IMR-90 (cell line): Measurements from ENCODE around the gene ADAM23. TPM values are rescaled to one million over a fixed set of nuclear protein-coding genes. Genes with fewer than 3 reads are reported as not detected.

ENCODE experiments used
- ATAC-seq: fragments of 200-7000 bp; cut with Tn5 transposase; 2 replicates; pipeline ENCODE4 v1.9.1; 2020; ENCODE audit warnings: low read depth, mild to moderate bottlenecking, moderate library complexity
- BruUV-seq: library from RNA; stranded (reverse); fragments of 400-500 nt; replicated peaks from 2 replicates; lab custom pipeline; 2021; lab: Mats Ljungman, UMichigan
- CTCF ChIA-PET: fragments of 300-600 bp; formaldehyde crosslinking; extraction: SDS; loops from one replicate; lab custom pipeline; 2021; ENCODE audit warnings: antibody characterized with exemption; lab: Yijun Ruan, JAX
- POLR2A ChIA-PET: fragments of 300-600 bp; sonication (Branson Sonifier 250); formaldehyde crosslinking; loops from one replicate; lab custom pipeline; 2022; ENCODE audit warnings: antibody characterized with exemption; ENCODE audit not compliant: unreplicated experiment; lab: Charles Lee
- DNase-seq: peaks from one replicate; pipeline ENCODE4 v3.0.0; 2013
- H2AFZ ChIP-seq: replicated peaks from 2 replicates; pipeline ENCODE3; 2013; ENCODE audit warnings: low read length, mild to moderate bottlenecking; ENCODE audit not compliant: poor library complexity
- H2AK5ac ChIP-seq: 2 replicates; pipeline ENCODE4 v1.6.1; 2013; ENCODE audit warnings: low read depth, low read length, inconsistent platforms
- H2AK9ac ChIP-seq: replicated peaks from 2 replicates; pipeline ENCODE3; 2013; ENCODE audit warnings: mild to moderate bottlenecking, low read depth, low read length, moderate library complexity; ENCODE audit not compliant: poor library complexity
- H2BK120ac ChIP-seq: 2 replicates; pipeline ENCODE4 v1.6.1; 2013; ENCODE audit warnings: low read depth, low read length, inconsistent platforms
- H2BK15ac ChIP-seq: 3 replicates; pipeline ENCODE4 v1.6.1; 2013; ENCODE audit warnings: low read depth, low read length, inconsistent platforms
- H2BK20ac ChIP-seq: 2 replicates; pipeline ENCODE4 v1.6.1; 2013; ENCODE audit warnings: low read depth, mild to moderate bottlenecking, inconsistent platforms, low read length, moderate library complexity
- H2BK5ac ChIP-seq: 2 replicates; pipeline ENCODE4 v1.6.1; 2013; ENCODE audit warnings: mild to moderate bottlenecking, low read depth, low read length, inconsistent platforms; ENCODE audit not compliant: poor library complexity, severe bottlenecking
- H3K14ac ChIP-seq: replicated peaks from 2 replicates; pipeline ENCODE4 v1.6.1; 2013; ENCODE audit warnings: low read depth, low read length, inconsistent platforms
- H3K18ac ChIP-seq: 2 replicates; pipeline ENCODE4 v1.6.1; 2013; ENCODE audit warnings: low read depth, low read length, control low read depth
- H3K23ac ChIP-seq: 2 replicates; pipeline ENCODE4 v1.6.1; 2013; ENCODE audit warnings: low read depth, low read length, inconsistent platforms
- H3K27ac ChIP-seq: 2 replicates; pipeline ENCODE4 v1.5.1; 2013; ENCODE audit warnings: mild to moderate bottlenecking, control low read depth, low read length; ENCODE audit not compliant: insufficient read depth
- H3K27me3 ChIP-seq: 2 replicates; pipeline ENCODE4 v1.6.1; 2013; ENCODE audit warnings: low read length; ENCODE audit not compliant: control insufficient read depth, insufficient read depth
- H3K36me3 ChIP-seq: 2 replicates; pipeline ENCODE4 v1.6.1; 2013; ENCODE audit warnings: low read length, mixed read lengths; ENCODE audit not compliant: control insufficient read depth, insufficient read depth
- H3K4ac ChIP-seq: 2 replicates; pipeline ENCODE4 v1.6.1; 2013; ENCODE audit warnings: low read depth, low read length, inconsistent platforms
- H3K4me1 ChIP-seq: 2 replicates; pipeline ENCODE4 v1.6.1; 2013; ENCODE audit warnings: low read length, mixed read lengths; ENCODE audit not compliant: control insufficient read depth, insufficient read depth
- H3K4me2 ChIP-seq: 2 replicates; pipeline ENCODE4 v1.6.1; 2013; ENCODE audit warnings: low read depth, mild to moderate bottlenecking, control low read depth, low read length, moderate library complexity
- H3K4me3 ChIP-seq: 2 replicates; pipeline ENCODE4 v1.5.1; 2013; ENCODE audit warnings: low read depth, mild to moderate bottlenecking, control low read depth, low read length, moderate library complexity; ENCODE audit not compliant: insufficient read depth
- H3K56ac ChIP-seq: 2 replicates; pipeline ENCODE4 v1.6.1; 2013; ENCODE audit warnings: low read length, inconsistent platforms; ENCODE audit not compliant: insufficient read depth; ENCODE audit errors: extremely low read depth
- H3K79me1 ChIP-seq, 2 experiments: 2 replicates each; pipeline ENCODE4 v1.6.1; 2013; ENCODE audit warnings: low read length in 2 of 2, inconsistent platforms in 1 of 2, low read depth in 1 of 2
- H3K9ac ChIP-seq: 2 replicates; pipeline ENCODE4 v1.6.1; 2013; ENCODE audit warnings: low read depth, low read length, control low read depth
- H3K9me1 ChIP-seq: 2 replicates; pipeline ENCODE4 v1.6.1; 2013; ENCODE audit warnings: low read length, inconsistent platforms; ENCODE audit not compliant: insufficient read depth
- H3K9me3 ChIP-seq: 2 replicates; pipeline ENCODE4 v1.6.1; 2013; ENCODE audit warnings: low read length; ENCODE audit not compliant: control insufficient read depth, insufficient read depth
- H4K20me1 ChIP-seq: 2 replicates; pipeline ENCODE4 v1.6.1; 2013; ENCODE audit warnings: low read length, inconsistent platforms; ENCODE audit not compliant: insufficient read depth
- H4K5ac ChIP-seq: 2 replicates; pipeline ENCODE4 v1.6.1; 2013; ENCODE audit warnings: mild to moderate bottlenecking, low read depth, low read length, control low read depth
- H4K8ac ChIP-seq, 2 experiments: 2 replicates each; pipeline ENCODE4 v1.6.1; 2013; ENCODE audit warnings: low read depth in 2 of 2, low read length in 2 of 2, control low read depth in 1 of 2, inconsistent platforms in 1 of 2
- H4K91ac ChIP-seq: 2 replicates; pipeline ENCODE4 v1.6.1; 2013; ENCODE audit warnings: low read depth, low read length, inconsistent platforms; ENCODE audit not compliant: insufficient read depth
- BHLHE40 ChIP-seq: fragments of 150-350 bp; IDR thresholded peaks from 2 replicates; pipeline ENCODE4 v1.6.1; 2016; ENCODE audit warnings: mild to moderate bottlenecking, low read depth, low read length
- CEBPB ChIP-seq: IDR thresholded peaks from 2 replicates; pipeline ENCODE4 v1.6.1; 2012; ENCODE audit warnings: low read depth, low read length, improper control_type of control experiment
- CHD1 ChIP-seq: IDR thresholded peaks from 2 replicates; pipeline ENCODE4 v1.6.1; 2012; ENCODE audit warnings: low read depth, low read length, improper control_type of control experiment
- CTCF ChIP-seq: conservative IDR thresholded peaks from 2 replicates; pipeline ENCODE4 v1.5.1; 2012; ENCODE audit warnings: mild to moderate bottlenecking, low read depth, low read length, improper control_type of control experiment
- ELK1 ChIP-seq: fragments of 150-350 bp; IDR thresholded peaks from 2 replicates; pipeline ENCODE4 v1.6.1; 2016; ENCODE audit warnings: low read depth, mild to moderate bottlenecking, low read length, moderate library complexity, borderline replicate concordance
- FOS ChIP-seq: fragments of 150-350 bp; IDR thresholded peaks from 2 replicates; pipeline ENCODE4 v1.6.1; 2016; ENCODE audit warnings: low read depth, low read length
- MAFK ChIP-seq: IDR thresholded peaks from 2 replicates; pipeline ENCODE4 v1.6.1; 2012; ENCODE audit warnings: low read depth, low read length, improper control_type of control experiment
- MAZ ChIP-seq: IDR thresholded peaks from 2 replicates; pipeline ENCODE4 v1.6.1; 2012; ENCODE audit warnings: low read depth, mild to moderate bottlenecking, low read length, improper control_type of control experiment, moderate library complexity, borderline replicate concordance
- MXI1 ChIP-seq: IDR thresholded peaks from 2 replicates; pipeline ENCODE4 v1.6.1; 2012; ENCODE audit warnings: low read depth, mild to moderate bottlenecking, low read length, moderate library complexity, borderline replicate concordance
- NFE2L2 ChIP-seq: fragments of 150-350 bp; IDR thresholded peaks from 2 replicates; pipeline ENCODE4 v1.6.1; 2016; ENCODE audit warnings: low read depth, mild to moderate bottlenecking, low read length
- POLR2A ChIP-seq: IDR thresholded peaks from 2 replicates; pipeline ENCODE4 v1.6.1; 2012; ENCODE audit warnings: mild to moderate bottlenecking, low read depth, low read length
- RAD21 ChIP-seq: IDR thresholded peaks from 2 replicates; pipeline ENCODE4 v1.6.1; 2012; ENCODE audit warnings: low read length, improper control_type of control experiment
- RCOR1 ChIP-seq: IDR thresholded peaks from 2 replicates; pipeline ENCODE4 v1.6.1; 2012; ENCODE audit warnings: mild to moderate bottlenecking, low read length, improper control_type of control experiment; ENCODE audit not compliant: insufficient replicate concordance
- RFX5 ChIP-seq: IDR thresholded peaks from 2 replicates; pipeline ENCODE4 v1.8.0; 2012; ENCODE audit warnings: low read depth, mild to moderate bottlenecking, low read length, moderate library complexity
- SMC3 ChIP-seq: fragments of 150-350 bp; IDR thresholded peaks from 2 replicates; pipeline ENCODE4 v1.6.1; 2016; ENCODE audit warnings: low read depth, mild to moderate bottlenecking, antibody characterized with exemption, low read length, moderate library complexity
- USF2 ChIP-seq: fragments of 150-350 bp; IDR thresholded peaks from 2 replicates; pipeline ENCODE4 v1.6.1; 2017; ENCODE audit warnings: mild to moderate bottlenecking, antibody characterized with exemption, low read length, low read depth
- WGBS, 2 experiments: methylation state at CpG; one replicate each; pipeline versions ENCODE4 v1.1.5 to v1.1.7; 2013; ENCODE audit warnings: missing lambda C conversion rate in 2 of 2; ENCODE audit not compliant: insufficient read length in 1 of 2; ENCODE audit errors: extremely low coverage in 2 of 2; 5-methylcytosine and 5-hydroxymethylcytosine counted together
- dilution Hi-C: fragments of 300-500 bp; cut with HindIII; formaldehyde crosslinking; loops from one replicate; pipeline ENCODE4 v1.14.3; 2018; ENCODE audit warnings: low sequenced_read_pairs; ENCODE audit not compliant: unreplicated experiment
- in situ Hi-C: fragments of 300-500 bp; cut with MboI; formaldehyde crosslinking; loops from 3 replicates; pipeline ENCODE4 v1.14.3; 2019; ENCODE audit warnings: low sequenced_read_pairs, inconsistent platforms, mixed read lengths
- intact Hi-C: fragments of 100-400 bp; cut with micrococcal nuclease; formaldehyde crosslinking; loops from 2 replicates; pipeline ENCODE4 v1.10.0; 2022
- polyA plus RNA-seq, 3 experiments: library from polyadenylated mRNA; depleted of rRNA; stranded (reverse); fragments of >200 nt; gene quantifications; 2 replicates each; pipeline ENCODE4 v1.2.3, GENCODE V29; 2012; ENCODE audit warnings: low replicate concordance in 1 of 3
- total RNA-seq: library from RNA; depleted of rRNA; stranded (reverse); fragments of >200 nt; gene quantifications from 2 replicates; pipeline ENCODE4 v1.2.3, GENCODE V29; 2012

ADAM23 gene
- total and polyA plus RNA-seq, 2 of the 4 experiments (the other 2 are of a cell fraction): 2.9 to 10.3 TPM

- no peaks in the 10 kb centered on the region for H3K79me1 ChIP-seq
- H3K27ac ChIP-seq: no peak overlapping the region
- H4K8ac ChIP-seq: no peak overlapping the region
- ChIA-PET CTCF (no interaction called here), POLR2A (no interaction called here)
- no peak overlapping the region for H3K9ac ChIP-seq
- H3K4me3 ChIP-seq: no peak overlapping the region
- no peak overlapping the region for H3K4me2 ChIP-seq
- dilution Hi-C loops: no loop called here
- no peak for ATAC-seq
- H2BK5ac ChIP-seq: no peak overlapping the region
- no peaks in the 10 kb centered on the region for H3K4me1 ChIP-seq
- no peak overlapping the region for H4K5ac ChIP-seq
- TF ChIP-seq MAZ (no peak), CHD1 (no peak), ELK1 (no peak), BHLHE40 (no peak), CEBPB (no peak), NFE2L2 (no peak), CTCF (no peak), RAD21 (no peak), MXI1 (no peak), POLR2A (no peak), USF2 (no peak), RFX5 (no peak), MAFK (no peak), RCOR1 (no peak), FOS (no peak), SMC3 (no peak)
- no peaks in the 10 kb centered on the region for H3K27me3 ChIP-seq
- H2BK15ac ChIP-seq: no peak overlapping the region
- no peak overlapping the region for H3K56ac ChIP-seq
- no peaks in the 10 kb centered on the region for H3K36me3 ChIP-seq
- H3K9me1 ChIP-seq: no peaks in the 10 kb centered on the region
- 80% methylated on average over 1 of the region's 5 CpGs; no CpG with 5 or more reads in 1 of the 2 experiments for WGBS, 2 experiments
- H3K14ac ChIP-seq: no peak overlapping the region
- H3K9me3 ChIP-seq: no peaks in the 10 kb centered on the region
- H2BK20ac ChIP-seq: no peak overlapping the region
- DNase-seq: no peak
- no peak overlapping the region for H3K4ac ChIP-seq
- H3K18ac ChIP-seq: no peak overlapping the region
- no peaks in the 10 kb centered on the region for H4K20me1 ChIP-seq
- in situ Hi-C loops: no loop called here
- intact Hi-C loops: no loop called here
- no peak overlapping the region for H3K23ac ChIP-seq
- BruUV-seq: no TSS peak
- H2BK120ac ChIP-seq: no peak overlapping the region
- H2AK9ac ChIP-seq: no peak overlapping the region
- H2AK5ac ChIP-seq: no peak overlapping the region
- no peak overlapping the region for H4K91ac ChIP-seq
- no peak overlapping the region for H2AFZ ChIP-seq
Measured at GRCh38 chr2:206472094-206472493, 28.8 kb downstream of the ADAM23 start.
